Lung (tissue), 12 donors: ENCODE data around the gene JAG2. TPM values are rescaled to one million over a fixed set of nuclear protein-coding genes. Genes with fewer than 3 reads are reported as not detected.

Experiments used
- ATAC-seq: fragments of 200-7000 bp; cut with Tn5 transposase; one replicate; pipeline ENCODE4 v1.9.1; 2020; ENCODE audit warnings: moderate number of reproducible peaks; ENCODE audit not compliant: insufficient read depth, low FRiP score
- DNase-seq, 3 donors: peaks; one replicate each; pipeline ENCODE4 v3.0.0-alpha.2; 2013 to 2017
- H3K27ac ChIP-seq, 2 donors: one replicate each; pipeline ENCODE4 v1.5.1; 2013; ENCODE audit warnings: mild to moderate bottlenecking in 2 of 2, moderate library complexity in 2 of 2, control low read depth in 1 of 2, inconsistent platforms in 1 of 2, low read depth in 1 of 2, low read length in 1 of 2
- H3K27me3 ChIP-seq, 3 donors: one replicate each; pipeline ENCODE4 v1.5.1; 2013; ENCODE audit warnings: low read length in 2 of 3; ENCODE audit not compliant: control insufficient read depth in 3 of 3, insufficient read depth in 3 of 3
- H3K36me3 ChIP-seq, 4 donors: one replicate each; pipeline ENCODE4 v1.5.1; 2013; ENCODE audit warnings: low read length in 4 of 4, mild to moderate bottlenecking in 1 of 4, moderate library complexity in 1 of 4; ENCODE audit not compliant: control insufficient read depth in 4 of 4, insufficient read depth in 4 of 4
- H3K4me1 ChIP-seq, 5 donors: one replicate each; pipeline ENCODE4 v1.5.1; 2013; ENCODE audit warnings: low read length in 5 of 5, mild to moderate bottlenecking in 2 of 5, moderate library complexity in 1 of 5; ENCODE audit not compliant: control insufficient read depth in 5 of 5, insufficient read depth in 5 of 5
- H3K4me3 ChIP-seq: one replicate; pipeline ENCODE4 v1.5.1; 2013; ENCODE audit warnings: mild to moderate bottlenecking, control low read depth, moderate library complexity
- H3K9ac ChIP-seq, 2 donors: one replicate each; pipeline ENCODE4 v1.5.1; 2013; ENCODE audit warnings: low read length in 2 of 2, control low read depth in 1 of 2; ENCODE audit not compliant: insufficient read depth in 1 of 2
- H3K9me3 ChIP-seq, 4 donors: one replicate each; pipeline ENCODE4 v1.5.1; 2013; ENCODE audit warnings: low read length in 3 of 4, mild to moderate bottlenecking in 1 of 4, moderate library complexity in 1 of 4; ENCODE audit not compliant: control insufficient read depth in 4 of 4, insufficient read depth in 3 of 4
- CTCF ChIP-seq: IDR thresholded peaks from 2 replicates; pipeline ENCODE4 v1.5.1; 2012; ENCODE audit warnings: mild to moderate bottlenecking; ENCODE audit errors: control extremely low read depth, extremely low read depth
- WGBS, 2 donors: extraction: QIAGEN DNeasy Blood & Tissue Kit; methylation state at CpG; one replicate each; pipeline ENCODE4 v1.1.7; 2013; 5-methylcytosine and 5-hydroxymethylcytosine counted together
- polyA plus RNA-seq, 2 donors: library from polyadenylated mRNA; stranded (reverse); fragments of 200-250 nt; gene quantifications; one replicate each; pipeline ENCODE4 v1.2.1, GENCODE V29; 2013
- total RNA-seq, 2 donors: library from RNA; depleted of rRNA in 1 of 2; stranded (reverse); fragments of >200 nt in 1 of 2; gene quantifications; one replicate each; pipeline ENCODE4 v1.2.1, GENCODE V29; 2014 to 2021
- donor health status: control.
- donor health status: control.
- donor health status: Bipolar disorder and iron deficiency.
- donor health status: healthy.
- donor health status: DM: yes; HTN: yes; CAD: no.

The JAG2 gene
- total and polyA plus RNA-seq, 4 donors = 14.1 to 35.1 (median 27.8) TPM

GRCh38 chr14:105179191-105179590 is 10.6 kb upstream of the JAG2 start:
- Histone ChIP-seq H3K36me3 (peaks cover 0 to 5% (median 0%) of the 10 kb centered on the region in 4 donors), H3K27me3 (no peaks in the 10 kb centered on the region), H3K4me3 (no peak overlapping the region), H3K9ac (no peak overlapping the region), H3K27ac (no peak overlapping the region), H3K4me1 (peaks cover 0 to 24% (median 2%) of the 10 kb centered on the region in 5 donors), H3K9me3 (no peaks in the 10 kb centered on the region)
- TF ChIP-seq CTCF = no peak
- DNase-seq (no peak), ATAC-seq (no peak)
- WGBS, 2 donors = 89 to 90% methylated on average over 13 of the region's 13 CpGs

- no peak for TF ChIP-seq CTCF
- no peak overlapping the region for H3K9ac ChIP-seq
- H3K4me1 ChIP-seq = peaks cover 0 to 28% (median 2%) of the 10 kb centered on the region in 5 donors
- H3K36me3 ChIP-seq = peaks cover 0 to 5% (median 0%) of the 10 kb centered on the region in 4 donors
- WGBS, 2 donors = 95 to 97% methylated on average over 9 to 11 of the region's 11 CpGs
- no peaks in the 10 kb centered on the region for H3K27me3 ChIP-seq
- H3K4me3 ChIP-seq = no peak overlapping the region
- ATAC-seq (no peak), DNase-seq (no peak)
- no peak overlapping the region for H3K27ac ChIP-seq
- no peaks in the 10 kb centered on the region for H3K9me3 ChIP-seq
Observed at GRCh38 chr14:105178868-105179140, 10.2 kb upstream of the JAG2 start.

GRCh38 chr14:105178069-105178867 is 9.7 kb upstream of the JAG2 start:
- Histone ChIP-seq H3K27ac (no peak overlapping the region), H3K9ac (no peak overlapping the region), H3K4me1 (peaks cover 0 to 29% (median 2%) of the 10 kb centered on the region in 5 donors), H3K36me3 (peaks cover 0 to 5% (median 0%) of the 10 kb centered on the region in 4 donors), H3K27me3 (no peaks in the 10 kb centered on the region), H3K4me3 (no peak overlapping the region), H3K9me3 (no peaks in the 10 kb centered on the region)
- DNase-seq (no peak), ATAC-seq (no peak)
- WGBS, 2 donors = 85 to 92% methylated on average over 17 to 19 of the region's 19 CpGs
- no peak for TF ChIP-seq CTCF

- peaks cover 0 to 5% (median 0%) of the 10 kb centered on the region in 4 donors for H3K36me3 ChIP-seq
- TF ChIP-seq CTCF = no peak
- H3K4me1 ChIP-seq = peaks cover 0 to 23% (median 2%) of the 10 kb centered on the region in 5 donors
- WGBS, 2 donors = 81 to 84% methylated on average over 11 of the region's 11 CpGs
- no peaks in the 10 kb centered on the region for H3K9me3 ChIP-seq
- no peak for DNase-seq
- no peaks in the 10 kb centered on the region for H3K27me3 ChIP-seq
- H3K4me3 ChIP-seq = no peak overlapping the region
- ATAC-seq = no peak
- no peak overlapping the region for H3K9ac ChIP-seq
- no peak overlapping the region for H3K27ac ChIP-seq
Observed at GRCh38 chr14:105177082-105177481, 8.5 kb upstream of the JAG2 start.
